Esophagus muscularis mucosa (tissue), 4 donors: ENCODE data around the gene NOCT. TPM values are rescaled to one million over a fixed set of nuclear protein-coding genes. Genes with fewer than 3 reads are reported as not detected.
"Not testable (repeated sequence)": the region's sequence is repeated elsewhere in the genome, so short reads cannot be mapped to it uniquely, and the experiment has no call there.

Experiments used
- DNase-seq: peaks from one replicate; pipeline ENCODE4 v3.0.0-alpha.2; 2017; ENCODE audit errors: extremely low spot score
- H3K27ac ChIP-seq, 4 donors: fragments of 200-600 bp; sonication (generic); replicated peaks in 1 of 4; 1 replicate in 3 of 4; 2 replicates in 1 of 4; pipeline ENCODE4 v1.5.1; 2016 to 2019; ENCODE audit warnings: mild to moderate bottlenecking in 1 of 4
- H3K27me3 ChIP-seq, 4 donors: fragments of 200-600 bp; sonication (generic); one replicate each; pipeline versions ENCODE4 v1.5.1 to v1.6.0; 2016 to 2019
- H3K36me3 ChIP-seq, 4 donors: fragments of 200-600 bp; sonication (generic); one replicate each; pipeline ENCODE4 v1.5.1; 2016 to 2019
- H3K4me1 ChIP-seq, 4 donors: fragments of 200-600 bp; sonication (generic); one replicate each; pipeline ENCODE4 v1.5.1; 2016 to 2019
- H3K4me3 ChIP-seq, 4 donors: fragments of 200-600 bp; sonication (generic); 1 replicate in 2 of 4; 2 replicates in 2 of 4; pipeline ENCODE4 v1.5.1; 2016 to 2019; ENCODE audit warnings: mild to moderate bottlenecking in 4 of 4, moderate library complexity in 1 of 4
- H3K9me3 ChIP-seq, 4 donors: fragments of 200-600 bp; sonication (generic); 1 replicate in 3 of 4; 2 replicates in 1 of 4; pipeline ENCODE4 v1.5.1; 2016 to 2019
- EP300 ChIP-seq: sonication (generic); formaldehyde crosslinking; IDR thresholded peaks from one replicate; pipeline ENCODE4 v1.6.1; 2017; ENCODE audit warnings: antibody characterized with exemption
- POLR2A ChIP-seq: fragments of 450-650 bp; IDR thresholded peaks from one replicate; pipeline ENCODE4 v1.6.1; 2017; ENCODE audit warnings: antibody characterized with exemption, moderate library complexity, mild to moderate bottlenecking, low read depth
- POLR2AphosphoS5 ChIP-seq, 2 donors: sonication (generic); formaldehyde crosslinking; IDR thresholded peaks; one replicate each; pipeline ENCODE4 v1.6.1; 2017; ENCODE audit warnings: antibody characterized with exemption in 2 of 2
- WGBS: methylation state at CpG from one replicate; pipeline ENCODE4 v1.1.5; 2018; 5-methylcytosine and 5-hydroxymethylcytosine counted together
- intact Hi-C: fragments of 100-400 bp; cut with DNase I; formaldehyde crosslinking; loops from one replicate; pipeline ENCODE4 v1.15.1; 2023
- total RNA-seq, 4 donors: library from RNA; depleted of rRNA; stranded (reverse); fragments of >200 nt; gene quantifications; one replicate each; pipeline versions ENCODE4 v1.1.0 to v1.2.1, GENCODE V29; 2016
- TF ChIP-seq, protein P1 (sequence below), 3 experiments: fragments of 200-600 bp in 2 of 3; fragments of 450-650 bp in 1 of 3; sonication (generic) in 2 of 3; IDR thresholded peaks; one replicate each; pipeline ENCODE4 v1.5.1; 2017 to 2019; ENCODE audit warnings: antibody characterized with exemption in 3 of 3, mild to moderate bottlenecking in 2 of 3, moderate library complexity in 1 of 3

NOCT gene
- total RNA-seq, 4 donors from 2014 or later = 1.7 to 7.0 (median 2.1) TPM

DNA sequence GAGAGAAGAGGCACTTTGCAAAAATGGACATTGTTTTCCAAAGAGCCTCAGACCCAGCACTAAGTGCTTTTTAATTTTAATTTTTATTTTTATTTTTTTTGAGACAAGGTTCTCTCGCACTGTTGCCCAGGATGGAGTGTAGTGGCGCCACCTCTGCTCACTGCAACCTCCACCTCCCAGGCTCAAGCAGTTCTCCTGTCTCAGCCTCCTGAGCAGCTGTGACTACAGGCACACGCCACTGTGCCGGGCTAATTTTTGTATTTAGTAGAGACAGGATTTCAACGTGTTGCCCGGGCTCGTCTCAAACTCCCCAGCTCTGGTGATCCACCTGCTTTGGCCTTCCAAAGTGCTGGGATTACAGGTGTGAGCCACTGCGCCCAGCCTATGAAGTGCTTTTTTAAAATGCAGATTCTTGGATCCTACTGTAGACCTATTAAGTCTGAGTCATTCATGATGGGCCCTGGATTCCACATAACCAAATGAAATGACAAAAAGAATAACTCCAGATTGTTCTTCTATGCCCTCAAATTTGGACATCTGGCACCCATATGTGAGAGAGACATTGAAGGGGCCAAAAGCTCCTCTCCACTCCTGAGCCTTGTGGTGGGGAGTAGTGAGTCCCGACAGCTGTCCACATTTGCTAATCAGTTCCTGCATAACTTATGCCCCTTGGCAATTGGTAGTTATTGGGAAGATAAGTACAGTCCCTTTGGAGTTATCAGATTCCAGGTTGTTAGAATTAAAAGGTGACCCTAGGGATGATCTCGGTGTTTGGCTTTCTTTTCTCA is 3.6 kb downstream of the NOCT start:
- no peak overlapping the region for H3K4me3 ChIP-seq
- WGBS = 87% methylated on average over 10 of the region's 10 CpGs

DNA sequence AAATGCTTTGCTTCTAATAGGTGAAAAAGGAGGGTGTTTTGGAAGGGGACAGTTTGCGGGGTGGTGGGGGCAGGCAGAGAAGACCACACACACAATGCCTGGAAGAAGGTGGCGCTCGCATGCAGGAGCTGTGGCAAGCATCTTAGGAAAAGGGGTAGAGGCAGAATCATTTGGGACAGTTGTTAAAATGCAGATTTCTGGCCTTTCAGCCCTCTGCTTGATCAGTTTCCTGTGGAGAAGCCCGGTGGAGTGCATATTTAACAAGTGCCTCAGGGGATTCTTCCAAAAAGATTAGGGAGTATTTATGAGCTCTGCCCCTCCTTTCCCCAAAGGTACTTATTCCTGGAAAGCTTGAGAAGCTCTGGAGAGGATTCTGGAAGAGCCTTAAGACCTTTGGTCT is 4.8 kb downstream of the NOCT start:
- TF ChIP-seq POLR2A (no peak), EP300 (no peak), POLR2AphosphoS5 (IDR thresholded peaks at IDR 0.05) (no peak)
- TF ChIP-seq, protein P1, sequence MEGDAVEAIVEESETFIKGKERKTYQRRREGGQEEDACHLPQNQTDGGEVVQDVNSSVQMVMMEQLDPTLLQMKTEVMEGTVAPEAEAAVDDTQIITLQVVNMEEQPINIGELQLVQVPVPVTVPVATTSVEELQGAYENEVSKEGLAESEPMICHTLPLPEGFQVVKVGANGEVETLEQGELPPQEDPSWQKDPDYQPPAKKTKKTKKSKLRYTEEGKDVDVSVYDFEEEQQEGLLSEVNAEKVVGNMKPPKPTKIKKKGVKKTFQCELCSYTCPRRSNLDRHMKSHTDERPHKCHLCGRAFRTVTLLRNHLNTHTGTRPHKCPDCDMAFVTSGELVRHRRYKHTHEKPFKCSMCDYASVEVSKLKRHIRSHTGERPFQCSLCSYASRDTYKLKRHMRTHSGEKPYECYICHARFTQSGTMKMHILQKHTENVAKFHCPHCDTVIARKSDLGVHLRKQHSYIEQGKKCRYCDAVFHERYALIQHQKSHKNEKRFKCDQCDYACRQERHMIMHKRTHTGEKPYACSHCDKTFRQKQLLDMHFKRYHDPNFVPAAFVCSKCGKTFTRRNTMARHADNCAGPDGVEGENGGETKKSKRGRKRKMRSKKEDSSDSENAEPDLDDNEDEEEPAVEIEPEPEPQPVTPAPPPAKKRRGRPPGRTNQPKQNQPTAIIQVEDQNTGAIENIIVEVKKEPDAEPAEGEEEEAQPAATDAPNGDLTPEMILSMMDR (IDR thresholded peaks at IDR 0.05) = no peak
- intact Hi-C loops = no loop called here
- Histone ChIP-seq H3K36me3 (no peaks in the 10 kb centered on the region), H3K27ac (no peak overlapping the region), H3K27me3 (no peaks in the 10 kb centered on the region), H3K9me3 (no peaks in the 10 kb centered on the region), H3K4me3 (no peak overlapping the region), H3K4me1 (peaks cover 6 to 28% (median 17%) of the 10 kb centered on the region in 4 donors)
- 85% methylated on average over 4 of the region's 4 CpGs for WGBS
- no peak for DNase-seq

More for the DNA sequence above, 3.6 kb downstream of the NOCT start:
- Histone ChIP-seq H3K36me3 (no peaks in the 10 kb centered on the region), H3K9me3 (no peaks in the 10 kb centered on the region), H3K27me3 (no peaks in the 10 kb centered on the region), H3K27ac (no peak overlapping the region), H3K4me1 (peaks cover 16 to 38% (median 28%) of the 10 kb centered on the region in 4 donors)
- intact Hi-C loops = loop anchor here (5.0 kb wide), 1 partner anchor 283 kb away; the partner anchor contains the start of genes NAA15 and NDUFC1
- no peak for TF ChIP-seq POLR2AphosphoS5 (IDR thresholded peaks at IDR 0.05)
- TF ChIP-seq, protein P1 (IDR thresholded peaks at IDR 0.05) = no peak
- TF ChIP-seq EP300 = no peak
- TF ChIP-seq POLR2A = no peak
- no peak for DNase-seq

DNA sequence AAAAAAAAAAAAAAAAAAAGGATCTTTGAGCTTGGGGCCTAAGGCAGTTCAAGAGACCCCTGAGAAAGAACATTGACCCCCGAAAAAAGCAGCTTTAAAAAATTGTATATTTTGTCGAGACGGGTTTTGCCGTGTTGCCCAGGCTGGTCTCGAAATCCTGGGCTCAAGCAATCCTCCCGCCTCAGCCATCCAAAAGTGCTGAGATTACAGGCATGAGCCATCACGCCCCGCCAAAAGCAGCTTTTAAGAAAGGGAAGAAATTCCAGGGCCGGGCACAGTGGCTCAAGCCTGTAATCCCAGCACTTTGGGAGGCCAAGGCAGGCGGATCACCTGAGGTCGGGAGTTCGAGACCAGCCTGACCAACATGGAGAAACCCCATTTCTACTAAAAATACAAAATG is 5.5 kb downstream of the NOCT start:
- intact Hi-C loops, H3K27ac ChIP-seq, H3K36me3 ChIP-seq, DNase-seq, H3K4me3 ChIP-seq, H3K27me3 ChIP-seq, H3K9me3 ChIP-seq: not testable (repeated sequence)
- peaks cover 6 to 26% (median 17%) of the 10 kb centered on the region in 4 donors for H3K4me1 ChIP-seq
- WGBS = 98% methylated on average over 12 of the region's 12 CpGs

DNA sequence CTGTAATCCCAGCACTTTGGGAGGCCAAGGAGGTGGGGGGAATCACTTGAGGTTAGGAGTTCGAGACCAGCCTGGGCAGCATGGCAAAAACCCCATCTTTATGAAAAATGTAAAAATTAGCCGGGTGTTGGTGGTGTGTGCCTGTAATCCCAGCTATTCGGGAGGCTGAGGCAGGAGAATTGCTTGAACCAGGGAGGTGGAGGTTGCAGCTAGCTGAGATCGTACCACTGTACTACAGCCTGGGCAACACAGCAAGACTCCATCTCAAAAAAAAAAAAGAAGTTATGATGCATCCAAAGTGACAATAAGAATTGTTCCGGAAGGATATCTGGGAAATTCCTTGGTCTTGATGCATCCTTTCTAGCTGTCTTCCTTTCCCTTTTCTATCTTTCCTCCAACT is 7.3 kb downstream of the NOCT start:
- WGBS = 96% methylated on average over 5 of the region's 5 CpGs
- Histone ChIP-seq H3K9me3 (no peaks in the 10 kb centered on the region), H3K27me3 (no peaks in the 10 kb centered on the region), H3K4me3 (no peak overlapping the region), H3K36me3 (no peaks in the 10 kb centered on the region), H3K4me1 (peaks cover 0 to 14% (median 5%) of the 10 kb centered on the region in 4 donors), H3K27ac (no peak overlapping the region)
- TF ChIP-seq EP300 = no peak
- no peak for TF ChIP-seq POLR2A
- TF ChIP-seq, protein P1 (IDR thresholded peaks at IDR 0.05) = no peak
- TF ChIP-seq POLR2AphosphoS5 (IDR thresholded peaks at IDR 0.05) = no peak
- no peak for DNase-seq
- intact Hi-C loops = no loop called here

DNA sequence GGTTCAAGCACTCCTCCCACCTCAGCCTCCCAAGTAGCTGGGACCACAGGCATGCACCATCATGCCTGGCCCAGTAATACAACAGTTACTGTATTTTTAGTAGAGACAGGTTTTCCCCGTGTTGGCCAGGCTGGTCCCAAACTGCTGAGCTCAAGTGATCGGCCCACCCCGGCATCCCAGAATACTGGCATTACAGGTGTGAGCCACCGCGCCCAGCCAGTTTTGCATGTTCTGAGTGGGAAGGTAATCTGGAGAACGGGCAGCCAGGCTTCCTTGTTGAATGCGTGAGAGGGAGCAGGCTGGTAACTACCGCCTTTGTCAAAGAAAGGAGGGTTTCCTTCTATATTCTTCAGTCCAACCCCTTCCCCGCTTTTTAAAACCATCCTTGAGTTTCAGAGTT is 9.1 kb downstream of the NOCT start:
- WGBS = 98% methylated on average over 9 of the region's 9 CpGs
- peaks cover 0 to 8% (median 2%) of the 10 kb centered on the region in 4 donors for H3K4me1 ChIP-seq
- no peak for DNase-seq
- H3K27me3 ChIP-seq = no peaks in the 10 kb centered on the region
- no peak overlapping the region for H3K27ac ChIP-seq
- TF ChIP-seq POLR2A (no peak), POLR2AphosphoS5 (IDR thresholded peaks at IDR 0.05) (no peak), EP300 (no peak)
- TF ChIP-seq, protein P1 (IDR thresholded peaks at IDR 0.05) = no peak
- H3K36me3 ChIP-seq = no peaks in the 10 kb centered on the region
- no peaks in the 10 kb centered on the region for H3K9me3 ChIP-seq
- H3K4me3 ChIP-seq = no peak overlapping the region
- intact Hi-C loops = loop anchor here (5.0 kb wide), 1 partner anchor 273 kb away; no protein-coding TSS in a partner anchor
